Measurements from ENCODE around the gene ANKRD13D. TPM values are rescaled to one million over a fixed set of nuclear protein-coding genes. Genes with fewer than 3 reads are reported as not detected.
A peak's percentile ranks its signal among the peaks of the same experiment; 100 is the strongest.

The ANKRD13D gene
- total RNA-seq, 2 experiments from 2014 or later: 185 to 207 TPM

- DNase-seq (no peak), ATAC-seq (ENCODE audit: low read depth) (no peak)
- peaks cover 34% of the 10 kb centered on the region for H3K36me3 Mint-ChIP-seq
- POLR2A ChIA-PET: interaction anchor here (1.6 to 7.5 kb wide), 3 partner anchors 9 to 23 kb away, joined by 5 to 179 read pairs (median 9); partner anchors contain the start of genes ANKRD13D and SSH3
- H3K27me3 Mint-ChIP-seq: no peaks in the 10 kb centered on the region
- H3K4me3 Mint-ChIP-seq: no peak overlapping the region
- H3K9me3 Mint-ChIP-seq: no peaks in the 10 kb centered on the region
- H3K4me1 Mint-ChIP-seq: peaks cover 34% of the 10 kb centered on the region
- peak overlapping the region; percentile 97 for H3K27ac Mint-ChIP-seq
Measured at GRCh38 chr11:67279589-67280340, 9.3 kb upstream of the ANKRD13D start.

- POLR2A ChIA-PET: interaction anchor here (1.6 to 7.5 kb wide), 3 partner anchors 8 to 22 kb away, joined by 5 to 179 read pairs (median 9); partner anchors contain the start of genes ANKRD13D and SSH3
- Mint-ChIP-seq H3K27ac (peak overlapping the region; percentile 65), H3K36me3 (peaks cover 34% of the 10 kb centered on the region), H3K4me1 (peaks cover 36% of the 10 kb centered on the region), H3K27me3 (no peaks in the 10 kb centered on the region), H3K4me3 (no peak overlapping the region), H3K9me3 (no peaks in the 10 kb centered on the region)
- DNase-seq (no peak), ATAC-seq (ENCODE audit: low read depth) (no peak)
Measured at GRCh38 chr11:67280341-67280787, 8.7 kb upstream of the ANKRD13D start.

GRCh38 chr11:67280788-67281551, 8.1 kb upstream of the ANKRD13D start:
- DNase-seq: peak; percentile 24
- ATAC-seq (ENCODE audit: low read depth): no peak
- POLR2A ChIA-PET: interaction anchor here (1.6 to 7.5 kb wide), 3 partner anchors 7 to 22 kb away, joined by 5 to 179 read pairs (median 9); partner anchors contain the start of genes ANKRD13D and SSH3
- no peak overlapping the region for H3K27ac Mint-ChIP-seq
- no peaks in the 10 kb centered on the region for H3K9me3 Mint-ChIP-seq
- H3K4me3 Mint-ChIP-seq: no peak overlapping the region
- H3K36me3 Mint-ChIP-seq: peaks cover 30% of the 10 kb centered on the region
- H3K4me1 Mint-ChIP-seq: peaks cover 30% of the 10 kb centered on the region
- H3K27me3 Mint-ChIP-seq: no peaks in the 10 kb centered on the region

- DNase-seq: peak; percentile 22
- H3K9me3 Mint-ChIP-seq: no peaks in the 10 kb centered on the region
- no peak overlapping the region for H3K4me3 Mint-ChIP-seq
Measured at GRCh38 chr11:67281552-67282150, 7.5 kb upstream of the ANKRD13D start.

GRCh38 chr11:67282155-67282875, 6.8 kb upstream of the ANKRD13D start:
- H3K36me3 Mint-ChIP-seq: peaks cover 28% of the 10 kb centered on the region
- no peaks in the 10 kb centered on the region for H3K9me3 Mint-ChIP-seq
- DNase-seq: no peak
- no peak for ATAC-seq (ENCODE audit: low read depth)
- no peak overlapping the region for H3K4me3 Mint-ChIP-seq
- peak overlapping the region; percentile 64 for H3K27ac Mint-ChIP-seq
- POLR2A ChIA-PET: interaction anchor here (1.4 to 1.9 kb wide), 3 partner anchors 11 to 129 kb away, joined by 4 to 15 read pairs (median 6); partner anchors contain the start of gene POLD4
- no peaks in the 10 kb centered on the region for H3K27me3 Mint-ChIP-seq
- H3K4me1 Mint-ChIP-seq: peaks cover 33% of the 10 kb centered on the region

More at GRCh38 chr11:67281552-67282150, 7.5 kb upstream of the ANKRD13D start:
- POLR2A ChIA-PET: interaction anchor here (7.5 kb wide), 1 partner anchor 7 kb away, joined by 179 read pairs; the partner anchor contains the start of gene ANKRD13D
- no peak for ATAC-seq (ENCODE audit: low read depth)
- Mint-ChIP-seq H3K27me3 (no peaks in the 10 kb centered on the region), H3K36me3 (peaks cover 29% of the 10 kb centered on the region), H3K4me1 (peaks cover 29% of the 10 kb centered on the region), H3K27ac (peak overlapping the region; percentile 30)

- Mint-ChIP-seq H3K36me3 (peaks cover 28% of the 10 kb centered on the region), H3K4me1 (peaks cover 36% of the 10 kb centered on the region), H3K27me3 (no peaks in the 10 kb centered on the region), H3K27ac (peak overlapping the region; percentile 64), H3K9me3 (no peaks in the 10 kb centered on the region), H3K4me3 (no peak overlapping the region)
- POLR2A ChIA-PET: interaction anchor here (1.1 to 1.9 kb wide), 5 partner anchors 11 to 128 kb away, joined by 3 to 15 read pairs (median 6); partner anchors contain the start of gene POLD4
- ATAC-seq (ENCODE audit: low read depth) (no peak), DNase-seq (no peak)
Measured at GRCh38 chr11:67282876-67283371, 6.2 kb upstream of the ANKRD13D start.

- DNase-seq (no peak), ATAC-seq (ENCODE audit: low read depth) (no peak)
- Mint-ChIP-seq H3K4me3 (no peak overlapping the region), H3K27me3 (no peaks in the 10 kb centered on the region), H3K36me3 (peaks cover 27% of the 10 kb centered on the region), H3K9me3 (no peaks in the 10 kb centered on the region), H3K4me1 (peaks cover 34% of the 10 kb centered on the region), H3K27ac (no peak overlapping the region)
- POLR2A ChIA-PET: interaction anchor here (1.1 to 1.9 kb wide), 5 partner anchors 12 to 128 kb away, joined by 3 to 15 read pairs (median 6); partner anchors contain the start of gene POLD4
Measured at GRCh38 chr11:67283481-67283963, 5.6 kb upstream of the ANKRD13D start.

GRCh38 chr11:67284811-67285540, 4.1 kb upstream of the ANKRD13D start:
- Mint-ChIP-seq H3K4me3 (no peak overlapping the region), H3K36me3 (peaks cover 23% of the 10 kb centered on the region), H3K27me3 (no peaks in the 10 kb centered on the region), H3K4me1 (peaks cover 28% of the 10 kb centered on the region), H3K9me3 (no peaks in the 10 kb centered on the region), H3K27ac (peak overlapping the region; percentile 70)
- DNase-seq (no peak), ATAC-seq (ENCODE audit: low read depth) (no peak)
- POLR2A ChIA-PET: interaction anchor here (1.0 to 7.3 kb wide), 4 partner anchors 7 to 32 kb away, joined by 3 to 179 read pairs (median 8); no protein-coding TSS in a partner anchor

GRCh38 chr11:67285541-67286498, 3.3 kb upstream of the ANKRD13D start:
- POLR2A ChIA-PET: interaction anchor here (0.5 to 7.3 kb wide), 7 partner anchors 8 to 159 kb away, joined by 3 to 190 read pairs (median 35); partner anchors contain the start of genes GRK2 and SSH3
- Mint-ChIP-seq H3K4me3 (peak overlapping the region; percentile 79), H3K27ac (peak overlapping the region; percentile 96), H3K27me3 (no peaks in the 10 kb centered on the region), H3K36me3 (peaks cover 19% of the 10 kb centered on the region), H3K9me3 (no peaks in the 10 kb centered on the region), H3K4me1 (peaks cover 30% of the 10 kb centered on the region)
- DNase-seq (no peak), ATAC-seq (ENCODE audit: low read depth) (no peak)

GRCh38 chr11:67286621-67287333, 2.3 kb upstream of the ANKRD13D start:
- POLR2A ChIA-PET: interaction anchor here (0.5 to 7.3 kb wide), 10 partner anchors 9 to 158 kb away, joined by 3 to 190 read pairs (median 18); partner anchors contain the start of genes GRK2 and SSH3
- Mint-ChIP-seq H3K27me3 (no peaks in the 10 kb centered on the region), H3K27ac (peak overlapping the region; percentile 96), H3K36me3 (peaks cover 19% of the 10 kb centered on the region), H3K4me1 (peaks cover 32% of the 10 kb centered on the region), H3K9me3 (no peaks in the 10 kb centered on the region), H3K4me3 (peak overlapping the region; percentile 79)
- DNase-seq (no peak), ATAC-seq (ENCODE audit: low read depth) (no peak)
